NCI-H526 treated with DMSO at 0.1 percent for 48 hours (cell line): Measurements from ENCODE around the gene HIVEP2.
A peak's percentile ranks its signal among the peaks of the same experiment; 100 is the strongest.

Source experiments
- DNase-seq: peaks from one replicate; lab custom pipeline; 2025; lab: John Stamatoyannopoulos, UW

Gene HIVEP2

GRCh38 chr6:142944124-142945048, 590 bp downstream of the HIVEP2 start:
- peak; percentile 62 for DNase-seq

- no peak for DNase-seq
Measured at GRCh38 chr6:142943711-142944123, 1.3 kb downstream of the HIVEP2 start.

- peak; percentile 65 for DNase-seq
Measured at GRCh38 chr6:142942805-142943227, 2.2 kb downstream of the HIVEP2 start.

- DNase-seq = no peak
Measured at GRCh38 chr6:142942238-142942637, 2.7 kb downstream of the HIVEP2 start.

GRCh38 chr6:142941018-142941417, 4.0 kb downstream of the HIVEP2 start:
- no peak for DNase-seq

- DNase-seq = no peak
Measured at GRCh38 chr6:142940487-142940886, 4.5 kb downstream of the HIVEP2 start.

- peak; percentile 5 for DNase-seq
Measured at GRCh38 chr6:142938510-142938909, 6.5 kb downstream of the HIVEP2 start.

- no peak for DNase-seq
Measured at GRCh38 chr6:142937986-142938385, 7.0 kb downstream of the HIVEP2 start.

- DNase-seq = no peak
Measured at GRCh38 chr6:142935553-142936517, 9.1 kb downstream of the HIVEP2 start.

GRCh38 chr6:142934599-142934998, 10.4 kb downstream of the HIVEP2 start:
- DNase-seq = no peak

GRCh38 chr6:142934106-142934505, 10.9 kb downstream of the HIVEP2 start:
- DNase-seq = no peak

GRCh38 chr6:142933701-142934100, 11.3 kb downstream of the HIVEP2 start:
- no peak for DNase-seq

GRCh38 chr6:142932889-142933288, 12.1 kb downstream of the HIVEP2 start:
- no peak for DNase-seq

GRCh38 chr6:142929751-142930358, 15.1 kb downstream of the HIVEP2 start:
- DNase-seq = no peak

GRCh38 chr6:142927904-142928303, 17.1 kb downstream of the HIVEP2 start:
- no peak for DNase-seq

GRCh38 chr6:142927271-142927580, 17.8 kb downstream of the HIVEP2 start:
- no peak for DNase-seq

GRCh38 chr6:142926494-142927270, 18.3 kb downstream of the HIVEP2 start:
- peak; percentile 51 for DNase-seq

- DNase-seq = no peak
Measured at GRCh38 chr6:142926177-142926493, 18.8 kb downstream of the HIVEP2 start.

GRCh38 chr6:142925575-142926110, 19.3 kb downstream of the HIVEP2 start:
- DNase-seq = no peak

- DNase-seq = no peak
Measured at GRCh38 chr6:142918339-142919042, 26.5 kb downstream of the HIVEP2 start.

GRCh38 chr6:142916881-142917280, 28.1 kb downstream of the HIVEP2 start:
- no peak for DNase-seq
